DND-41 (cell line): ENCODE measurements around the gene ABLIM2.

Experiments used
- CTCF ChIP-seq: IDR thresholded peaks from 2 replicates; pipeline ENCODE4 v1.5.1; 2012; ENCODE audit warnings: borderline replicate concordance, low read length, moderate library complexity, mild to moderate bottlenecking; ENCODE audit not compliant: poor library complexity, severe bottlenecking; ENCODE audit errors: extremely low read depth
- EZH2 ChIP-seq: IDR thresholded peaks from 3 replicates; pipeline ENCODE4 v1.6.1; 2012; ENCODE audit warnings: borderline replicate concordance, low read depth, mild to moderate bottlenecking, moderate library complexity, low read length, inconsistent platforms; ENCODE audit not compliant: severe bottlenecking

GRCh38 chr4:7999695-8000094 lies 158.9 kb downstream of the ABLIM2 start:
- TF ChIP-seq CTCF (no peak), EZH2 (no peak)
